Amygdala (tissue), 56 donors: ENCODE results near the gene PDXDC1.
"Not testable (repeated sequence)": the region's sequence is repeated elsewhere in the genome, so short reads cannot be mapped to it uniquely, and the experiment has no call there.

Source experiments
- DNase-seq, 56 donors: peaks; one replicate each; lab custom pipeline; 2025; lab: John Stamatoyannopoulos, UW

The PDXDC1 gene

DNA sequence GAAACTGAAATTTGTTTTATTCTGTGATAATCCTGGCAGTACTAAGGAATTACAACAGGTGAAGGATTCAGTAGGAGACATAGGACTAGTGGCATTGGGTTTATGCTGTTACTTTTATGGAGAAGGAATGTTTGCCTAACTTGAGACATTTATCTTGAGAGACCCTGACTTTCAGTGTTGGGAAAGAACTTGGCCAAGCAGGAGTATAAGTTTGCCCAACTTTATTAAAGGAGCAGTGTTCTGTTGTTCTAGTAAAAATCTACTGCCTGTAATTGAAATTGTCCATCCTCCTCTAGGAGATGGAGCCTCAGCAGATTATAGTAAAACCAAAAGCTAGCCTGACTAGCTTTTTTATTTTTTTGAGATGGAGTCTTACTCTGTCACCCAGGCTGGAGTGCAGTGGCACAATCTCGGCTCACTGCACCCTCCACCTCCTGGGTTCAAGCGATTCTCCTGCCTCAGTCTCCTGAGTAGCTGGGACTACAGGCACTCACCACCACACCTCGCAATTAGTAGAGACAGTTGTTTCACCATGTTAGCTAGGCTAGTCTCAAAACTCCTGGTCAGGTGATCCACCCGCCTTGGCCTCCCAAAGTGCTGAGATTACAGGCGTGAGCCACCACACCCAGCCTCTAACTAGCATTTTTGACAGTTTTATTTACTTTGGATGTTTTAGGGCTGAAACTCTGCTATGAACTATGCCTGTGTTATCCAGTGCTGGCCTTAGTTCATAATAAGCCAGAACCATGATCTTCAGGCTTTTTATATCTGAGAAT, 30.7 kb downstream of the PDXDC1 start:
- DNase-seq = not testable (repeated sequence)

- DNase-seq = peak in 2 of 56 donors; percentile 17 to 38
Observed at GRCh38 chr16:15008647-15009046, 33.8 kb downstream of the PDXDC1 start.

DNA sequence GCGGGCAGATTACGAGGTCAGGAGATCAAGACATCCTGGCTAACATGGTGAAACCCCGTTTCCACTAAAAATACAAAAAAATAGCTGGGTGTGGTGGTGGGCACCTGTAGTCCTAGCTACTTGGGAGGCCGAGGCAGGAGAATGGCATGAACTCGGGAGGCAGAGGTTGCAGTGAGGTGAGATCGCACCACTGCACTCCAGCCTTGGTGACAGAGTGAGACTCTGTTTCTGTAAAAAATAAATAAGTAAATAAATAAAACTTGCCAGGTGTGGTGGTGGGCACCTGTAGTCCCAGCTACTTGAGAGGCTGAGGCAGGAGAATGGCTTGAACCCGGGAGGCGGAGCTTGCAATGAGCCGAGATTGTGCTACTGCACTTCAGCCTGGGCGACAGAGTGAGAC, 38.1 kb downstream of the PDXDC1 start:
- not testable (repeated sequence) for DNase-seq

DNA sequence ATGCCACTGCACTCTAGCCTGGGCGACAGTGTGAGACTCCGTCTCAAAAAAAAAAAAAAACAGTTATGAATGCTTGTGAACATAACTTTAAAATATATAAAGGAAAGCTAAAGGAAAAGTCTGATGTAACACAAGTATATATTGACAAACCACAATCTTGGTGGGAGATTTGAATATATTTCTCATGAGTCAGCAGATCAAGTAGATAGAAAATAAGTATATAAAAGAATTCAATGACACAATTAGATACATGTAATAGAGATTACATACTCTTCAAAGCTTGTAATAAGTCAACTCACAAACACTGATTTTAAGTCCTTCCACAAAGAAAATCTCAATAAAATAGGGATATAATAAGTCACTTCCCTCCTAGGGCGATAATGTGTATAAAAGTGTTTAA, 40.8 kb downstream of the PDXDC1 start:
- not testable (repeated sequence) for DNase-seq

- DNase-seq = not testable (repeated sequence)
Observed at GRCh38 chr16:15016354-15016753, 41.5 kb downstream of the PDXDC1 start.

GRCh38 chr16:15016951-15017580, 42.2 kb downstream of the PDXDC1 start:
- DNase-seq = peak in 5 of 56 donors; percentile 12 to 39 (median 23)

- DNase-seq = not testable (repeated sequence)
Observed at GRCh38 chr16:15021429-15021828, 46.6 kb downstream of the PDXDC1 start.

GRCh38 chr16:15022194-15022593, 47.4 kb downstream of the PDXDC1 start:
- peak in 5 of 56 donors; percentile 16 to 52 (median 22) for DNase-seq

GRCh38 chr16:15023381-15024077, 48.7 kb downstream of the PDXDC1 start:
- DNase-seq = not testable (repeated sequence)

DNA sequence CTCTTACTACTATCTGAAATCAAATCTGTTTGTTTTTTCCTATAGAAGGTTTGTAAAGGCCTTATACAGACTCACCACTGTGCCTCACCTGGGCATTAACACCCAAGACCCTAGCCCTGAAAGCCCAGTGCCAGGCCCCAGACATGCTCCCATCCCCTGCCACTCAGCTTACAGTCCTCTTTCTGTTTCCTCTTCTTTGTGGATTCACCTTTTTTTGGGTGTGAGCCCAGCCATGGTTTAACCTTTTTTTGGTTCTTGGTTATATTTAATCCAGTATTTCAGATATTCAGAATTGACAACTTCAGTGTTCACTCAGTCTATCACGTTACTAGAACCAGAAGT, 50.0 kb downstream of the PDXDC1 start:
- DNase-seq = not testable (repeated sequence)

GRCh38 chr16:15025234-15025951, 50.6 kb downstream of the PDXDC1 start:
- DNase-seq = not testable (repeated sequence)

DNA sequence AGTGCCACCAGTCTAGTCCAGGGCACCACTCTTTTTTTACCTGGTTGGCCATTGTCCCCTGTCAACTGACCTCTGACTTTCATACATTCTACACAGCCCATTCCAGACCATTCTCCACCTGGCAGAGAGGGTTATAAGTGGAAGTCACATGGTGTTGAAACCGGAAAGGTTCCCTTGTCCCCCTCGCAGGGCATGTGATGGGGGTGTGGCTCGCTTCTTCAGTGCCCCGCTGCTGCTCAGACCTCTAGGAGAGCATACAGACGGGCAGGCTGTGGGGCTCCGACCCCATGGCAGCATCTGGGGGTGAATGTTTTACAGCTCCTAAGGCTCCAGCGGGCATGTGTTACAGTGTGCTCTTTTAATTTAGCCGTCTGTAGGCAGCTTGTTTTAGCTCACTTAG, 52.2 kb downstream of the PDXDC1 start:
- not testable (repeated sequence) for DNase-seq

- DNase-seq = peak in 3 of 56 donors; percentile 10 to 22 (median 12)
Observed at GRCh38 chr16:15027503-15028344, 52.9 kb downstream of the PDXDC1 start.

GRCh38 chr16:15028345-15028715, 53.5 kb downstream of the PDXDC1 start:
- not testable (repeated sequence) for DNase-seq

DNA sequence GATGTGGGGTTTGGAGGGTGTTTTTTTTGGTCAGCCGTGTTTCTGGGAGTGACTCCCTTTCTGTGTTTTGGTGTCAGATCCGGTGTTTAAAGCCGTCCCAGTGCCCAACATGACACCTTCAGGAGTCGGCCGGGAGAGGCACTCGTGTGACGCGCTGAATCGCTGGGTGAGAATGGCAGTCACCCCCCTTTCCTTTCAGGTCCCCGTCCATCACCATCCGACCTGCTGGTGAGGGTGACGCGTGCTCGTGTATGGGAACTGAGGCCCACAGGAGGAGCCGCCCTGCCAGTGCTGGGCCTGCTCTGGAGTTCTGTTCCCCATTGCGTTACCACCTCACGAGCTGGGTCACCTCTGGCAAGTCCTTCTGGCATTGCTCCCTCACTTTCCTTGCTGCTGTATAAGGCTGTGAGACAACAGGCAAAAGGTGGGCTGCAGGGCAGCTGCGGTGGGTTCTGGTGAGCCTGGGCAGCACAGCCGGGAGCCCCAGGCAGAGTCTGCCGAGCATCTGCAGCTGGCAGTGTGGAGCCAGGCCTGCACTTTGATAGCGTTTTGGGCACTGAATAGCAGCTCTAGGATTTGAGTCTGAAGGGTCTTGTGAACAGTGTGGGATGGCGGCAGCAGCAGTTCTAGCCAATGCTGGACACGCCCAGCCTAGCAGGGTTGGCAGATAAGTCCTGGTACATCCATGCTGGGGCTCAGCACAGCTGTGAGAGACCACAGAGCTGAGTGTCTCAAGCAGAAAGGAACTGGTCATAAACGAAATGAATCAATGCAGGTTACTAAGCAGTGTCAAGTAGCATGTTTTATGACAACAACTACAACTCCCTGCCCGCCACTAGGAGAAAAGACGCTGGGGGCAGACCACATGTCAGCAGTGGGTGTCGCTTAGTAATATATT, 54.2 kb downstream of the PDXDC1 start:
- peak in 11 of 56 donors; percentile 11 to 63 (median 29) for DNase-seq

DNA sequence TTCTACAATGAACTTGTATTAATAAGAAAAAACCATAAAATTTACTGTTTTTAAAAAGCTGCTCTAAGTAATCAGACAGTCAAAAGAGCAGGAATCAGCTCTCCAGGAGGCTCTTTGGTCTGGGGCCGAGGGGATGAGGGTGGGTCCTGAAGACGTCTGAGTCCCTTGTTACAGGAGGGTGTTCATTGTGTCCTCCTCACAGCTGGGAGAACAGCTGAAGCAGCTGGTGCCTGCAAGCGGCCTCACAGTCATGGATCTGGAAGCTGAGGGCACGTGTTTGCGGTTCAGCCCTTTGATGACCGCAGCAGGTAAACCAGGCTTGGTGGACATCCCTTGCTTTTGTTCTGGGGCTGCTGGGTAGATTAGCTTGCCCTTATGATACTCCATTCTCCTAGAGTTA, 54.9 kb downstream of the PDXDC1 start:
- not testable (repeated sequence) for DNase-seq

GRCh38 chr16:15031179-15031578, 56.4 kb downstream of the PDXDC1 start:
- DNase-seq = no peak

- DNase-seq = no peak
Observed at GRCh38 chr16:15031586-15031985, 56.8 kb downstream of the PDXDC1 start.
